ENCODE results near the gene JAK3.
A peak's percentile ranks its signal among the peaks of the same experiment; 100 is the strongest.
"Not testable (repeated sequence)": the region's sequence is repeated elsewhere in the genome, so short reads cannot be mapped to it uniquely, and the experiment has no call there.

The JAK3 gene

GRCh38 chr19:17847538-17848366 lies at the start of gene JAK3:
JAK3 (minus strand) TSS chr19:17847982; CDS start chr19:17844417, 3,565 bp downstream.
- peak; percentile 75 for DNase-seq

GRCh38 chr19:17893766-17894165 lies 46.0 kb upstream of the JAK3 start:
- DNase-seq: no peak

- no peak for DNase-seq
Measured at GRCh38 chr19:17889609-17890214, 41.9 kb upstream of the JAK3 start.

GRCh38 chr19:17888260-17888659 lies 40.5 kb upstream of the JAK3 start:
- DNase-seq: peak; percentile 21

- not testable (repeated sequence) for DNase-seq
Measured at GRCh38 chr19:17887221-17887620, 39.4 kb upstream of the JAK3 start.

- DNase-seq: no peak
Measured at GRCh38 chr19:17886515-17886914, 38.7 kb upstream of the JAK3 start.

GRCh38 chr19:17883627-17884410 lies 36.0 kb upstream of the JAK3 start:
- DNase-seq: peak; percentile 62

- DNase-seq: peak; percentile 84
Measured at GRCh38 chr19:17881701-17882100, 33.9 kb upstream of the JAK3 start.

GRCh38 chr19:17879466-17879865 lies 31.7 kb upstream of the JAK3 start:
- DNase-seq: no peak

- no peak for DNase-seq
Measured at GRCh38 chr19:17877696-17878095, 29.9 kb upstream of the JAK3 start.

- no peak for DNase-seq
Measured at GRCh38 chr19:17874758-17875135, 27.0 kb upstream of the JAK3 start.

- DNase-seq: peak; percentile 81
Measured at GRCh38 chr19:17873786-17874757, 26.3 kb upstream of the JAK3 start.

GRCh38 chr19:17872251-17873001 lies 24.6 kb upstream of the JAK3 start:
- DNase-seq: peak; percentile 27

GRCh38 chr19:17871878-17872250 lies 24.1 kb upstream of the JAK3 start, which contains the start of gene SLC5A5:
SLC5A5 (plus strand) TSS chr19:17871945; CDS start chr19:17872320, 375 bp downstream.
- peak; percentile 40 for DNase-seq

- DNase-seq: no peak
Measured at GRCh38 chr19:17871032-17871877, 23.5 kb upstream of the JAK3 start.

GRCh38 chr19:17869114-17869608 lies 21.4 kb upstream of the JAK3 start:
- no peak for DNase-seq

- DNase-seq: no peak
Measured at GRCh38 chr19:17868669-17869068, 20.9 kb upstream of the JAK3 start.

GRCh38 chr19:17866964-17867486 lies 19.2 kb upstream of the JAK3 start:
- peak; percentile 45 for DNase-seq

GRCh38 chr19:17866312-17866963 lies 18.7 kb upstream of the JAK3 start:
- DNase-seq: no peak

All from NCI-H69 (cell line).